ENCODE results near the gene CRLF2. TPM values are rescaled to one million over a fixed set of nuclear protein-coding genes. Genes with fewer than 3 reads are reported as not detected.

CRLF2 gene
- total RNA-seq, 3 donors from 2014 or later (not counting 1 experiment from before 2014, with no cell fraction given) = 1.3 TPM; not detected in 2

DNA sequence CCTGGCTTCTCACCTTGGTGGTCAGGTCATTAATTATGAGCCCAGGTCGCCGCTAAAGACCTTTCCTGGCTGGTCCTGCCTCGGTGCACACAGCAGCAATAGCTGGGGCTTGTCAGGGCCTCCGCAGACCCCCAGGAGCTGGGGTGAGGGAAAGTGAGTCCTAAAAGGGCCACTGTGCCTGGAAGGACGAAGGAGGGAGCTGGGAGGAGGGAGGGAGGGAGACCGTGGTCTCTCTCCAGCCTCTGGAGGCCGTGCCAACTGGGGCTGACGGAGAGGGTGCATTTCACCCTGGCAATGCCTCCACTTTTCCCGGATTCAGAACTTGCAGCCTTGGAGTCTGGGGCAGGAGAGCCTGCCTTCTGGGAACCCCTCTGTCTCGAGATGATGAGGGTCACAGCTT is 60.4 kb downstream of the CRLF2 start:
- TF ChIP-seq, protein P1, sequence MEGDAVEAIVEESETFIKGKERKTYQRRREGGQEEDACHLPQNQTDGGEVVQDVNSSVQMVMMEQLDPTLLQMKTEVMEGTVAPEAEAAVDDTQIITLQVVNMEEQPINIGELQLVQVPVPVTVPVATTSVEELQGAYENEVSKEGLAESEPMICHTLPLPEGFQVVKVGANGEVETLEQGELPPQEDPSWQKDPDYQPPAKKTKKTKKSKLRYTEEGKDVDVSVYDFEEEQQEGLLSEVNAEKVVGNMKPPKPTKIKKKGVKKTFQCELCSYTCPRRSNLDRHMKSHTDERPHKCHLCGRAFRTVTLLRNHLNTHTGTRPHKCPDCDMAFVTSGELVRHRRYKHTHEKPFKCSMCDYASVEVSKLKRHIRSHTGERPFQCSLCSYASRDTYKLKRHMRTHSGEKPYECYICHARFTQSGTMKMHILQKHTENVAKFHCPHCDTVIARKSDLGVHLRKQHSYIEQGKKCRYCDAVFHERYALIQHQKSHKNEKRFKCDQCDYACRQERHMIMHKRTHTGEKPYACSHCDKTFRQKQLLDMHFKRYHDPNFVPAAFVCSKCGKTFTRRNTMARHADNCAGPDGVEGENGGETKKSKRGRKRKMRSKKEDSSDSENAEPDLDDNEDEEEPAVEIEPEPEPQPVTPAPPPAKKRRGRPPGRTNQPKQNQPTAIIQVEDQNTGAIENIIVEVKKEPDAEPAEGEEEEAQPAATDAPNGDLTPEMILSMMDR (IDR thresholded peaks at IDR 0.05) = no peak
- Mint-ChIP-seq H3K27me3 (ENCODE audit: low read depth in 2 of 2) (peaks cover 9% of the 10 kb centered on the region in 2 donors), H3K27ac (no peak overlapping the region), H3K4me1 (no peaks in the 10 kb centered on the region), H3K4me3 (no peak overlapping the region), H3K9me3 (no peaks in the 10 kb centered on the region), H3K36me3 (no peaks in the 10 kb centered on the region)
- no peak for DNase-seq
- 70% methylated on average over 10 of the region's 10 CpGs for WGBS (ENCODE audit: insufficient coverage)
- Histone ChIP-seq H3K9me3 (ENCODE audit: control insufficient read depth, insufficient read depth, low read length) (no peaks in the 10 kb centered on the region), H3K36me3 (ENCODE audit: control insufficient read depth, insufficient read depth, low read length) (no peaks in the 10 kb centered on the region), H3K27ac (ENCODE audit: low read length) (no peak overlapping the region), H3K27me3 (ENCODE audit: control insufficient read depth, insufficient read depth, low read length) (no peaks in the 10 kb centered on the region), H3K4me1 (ENCODE audit: control insufficient read depth, insufficient read depth, low read length) (no peaks in the 10 kb centered on the region), H3K4me3 (ENCODE audit: low read length) (no peak overlapping the region)
- ATAC-seq = no peak
- intact Hi-C loops (cut with micrococcal nuclease) = no loop called here

DNA sequence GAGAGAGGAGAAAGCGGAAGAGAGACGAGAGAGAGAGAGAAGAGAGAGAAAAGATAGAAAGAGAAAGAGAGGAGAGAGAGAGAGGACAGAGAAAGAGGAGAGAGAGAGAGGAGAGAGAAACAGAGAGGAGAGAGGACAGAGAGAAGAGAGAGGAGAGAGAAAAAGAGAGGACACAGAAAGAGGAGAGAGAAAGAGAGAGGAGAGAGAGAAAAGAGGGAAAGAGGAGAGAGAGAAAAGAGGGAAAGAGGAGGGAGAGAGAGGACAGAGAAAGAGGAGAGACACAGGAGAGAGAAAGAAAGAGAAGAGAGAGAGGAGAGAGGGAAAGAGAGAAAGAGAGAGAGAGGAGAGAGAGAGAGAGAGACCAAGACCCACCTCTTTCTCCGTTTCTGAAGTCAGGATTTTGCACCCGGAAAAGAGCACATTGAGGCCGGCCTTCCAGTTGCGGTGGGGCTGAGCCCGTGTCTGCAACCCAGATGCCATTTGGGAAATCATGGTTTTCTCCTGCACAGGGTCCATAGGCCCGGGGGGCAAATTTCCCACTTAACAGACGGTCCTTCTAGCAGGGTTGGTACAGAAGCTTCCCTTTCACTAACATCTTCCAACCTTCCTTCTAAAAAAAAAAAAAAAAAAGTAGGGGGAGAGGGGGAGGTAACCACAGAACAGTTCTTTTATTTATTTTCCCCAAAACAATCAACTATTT is 60.9 kb downstream of the CRLF2 start:
- no peak for ATAC-seq
- H3K4me1 Mint-ChIP-seq = no peaks in the 10 kb centered on the region
- no peaks in the 10 kb centered on the region for H3K9me3 ChIP-seq (ENCODE audit: control insufficient read depth, insufficient read depth, low read length)
- no peak overlapping the region for H3K27ac Mint-ChIP-seq
- no peak overlapping the region for H3K4me3 ChIP-seq (ENCODE audit: low read length)
- no peaks in the 10 kb centered on the region for H3K36me3 Mint-ChIP-seq
- TF ChIP-seq, protein P1 (IDR thresholded peaks at IDR 0.05) = no peak
- intact Hi-C loops (cut with micrococcal nuclease) = no loop called here
- no peak overlapping the region for H3K27ac ChIP-seq (ENCODE audit: low read length)
- H3K4me3 Mint-ChIP-seq = no peak overlapping the region
- DNase-seq = no peak
- peaks cover 9% of the 10 kb centered on the region in 2 donors for H3K27me3 Mint-ChIP-seq (ENCODE audit: low read depth in 2 of 2)
- no peaks in the 10 kb centered on the region for H3K9me3 Mint-ChIP-seq
- WGBS (ENCODE audit: insufficient coverage) = 72% methylated on average over 8 of the region's 9 CpGs
- no peaks in the 10 kb centered on the region for H3K4me1 ChIP-seq (ENCODE audit: control insufficient read depth, insufficient read depth, low read length)
- H3K36me3 ChIP-seq (ENCODE audit: control insufficient read depth, insufficient read depth, low read length) = no peaks in the 10 kb centered on the region
- no peaks in the 10 kb centered on the region for H3K27me3 ChIP-seq (ENCODE audit: control insufficient read depth, insufficient read depth, low read length)

DNA sequence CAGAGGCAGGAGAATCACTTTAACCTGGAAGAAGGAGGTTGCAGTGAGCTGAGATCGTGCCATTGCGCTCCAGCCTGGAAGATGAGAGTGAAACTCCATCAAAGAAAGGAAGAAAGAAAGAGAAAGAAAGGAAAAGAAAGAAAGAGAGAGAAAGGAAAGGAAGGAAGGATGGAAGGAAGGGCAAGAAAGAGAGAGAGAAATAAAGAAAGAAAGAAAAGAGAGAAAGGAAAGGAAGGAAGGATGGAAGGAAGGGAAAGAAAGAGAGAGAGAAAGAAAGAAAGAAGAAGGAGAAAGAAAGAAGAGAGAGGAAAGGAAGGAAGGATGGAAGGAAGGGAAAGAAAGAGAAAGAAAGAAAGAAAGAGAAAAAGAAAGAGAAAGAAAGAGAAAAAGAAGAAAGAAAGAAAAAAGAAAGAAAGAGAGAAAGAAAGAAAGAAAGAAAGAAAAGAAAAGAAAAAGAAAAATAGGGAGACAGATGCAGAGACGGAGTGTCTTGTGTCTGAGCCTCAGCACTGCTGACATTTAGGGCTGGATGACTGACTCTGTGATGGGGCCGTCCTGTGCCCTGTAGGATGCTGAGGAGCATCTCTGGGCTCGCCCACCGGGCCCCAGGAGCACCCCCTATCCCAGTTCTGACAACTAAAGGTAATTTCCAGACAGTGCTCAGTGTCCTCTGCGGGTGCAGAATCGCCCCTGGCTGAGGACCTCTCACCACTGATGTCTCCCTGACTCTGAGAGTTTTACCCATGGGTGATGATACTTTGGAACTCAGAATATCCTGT is 61.7 kb downstream of the CRLF2 start:
- intact Hi-C loops (cut with micrococcal nuclease) = no loop called here
- H3K36me3 Mint-ChIP-seq = no peaks in the 10 kb centered on the region
- no peaks in the 10 kb centered on the region for H3K4me1 ChIP-seq (ENCODE audit: control insufficient read depth, insufficient read depth, low read length)
- no peak overlapping the region for H3K4me3 ChIP-seq (ENCODE audit: low read length)
- H3K36me3 ChIP-seq (ENCODE audit: control insufficient read depth, insufficient read depth, low read length) = no peaks in the 10 kb centered on the region
- H3K9me3 Mint-ChIP-seq = no peaks in the 10 kb centered on the region
- DNase-seq (no peak), ATAC-seq (no peak)
- no peak overlapping the region for H3K4me3 Mint-ChIP-seq
- H3K27ac Mint-ChIP-seq = no peak overlapping the region
- no peaks in the 10 kb centered on the region for H3K27me3 ChIP-seq (ENCODE audit: control insufficient read depth, insufficient read depth, low read length)
- TF ChIP-seq, protein P1 (IDR thresholded peaks at IDR 0.05) = no peak
- H3K27ac ChIP-seq (ENCODE audit: low read length) = no peak overlapping the region
- no peaks in the 10 kb centered on the region for H3K9me3 ChIP-seq (ENCODE audit: control insufficient read depth, insufficient read depth, low read length)
- H3K27me3 Mint-ChIP-seq (ENCODE audit: low read depth in 2 of 2) = peaks cover 9% of the 10 kb centered on the region in 2 donors
- H3K4me1 Mint-ChIP-seq = no peaks in the 10 kb centered on the region
- 86% methylated on average over 8 of the region's 8 CpGs for WGBS (ENCODE audit: insufficient coverage)
